HFFc6 (cell line): ENCODE data around the gene CDH7. TPM values are rescaled to one million over a fixed set of nuclear protein-coding genes. Genes with fewer than 3 reads are reported as not detected.

ENCODE experiments used
- DNase-seq: peaks from one replicate; pipeline ENCODE4 v3.0.0-alpha.2; 2018
- H3K27ac Mint-ChIP-seq: 2 replicates; pipeline ENCODE4 v1.8.0; 2020; ENCODE audit warnings: mild to moderate bottlenecking, mixed read lengths
- H3K27me3 Mint-ChIP-seq: 2 replicates; pipeline ENCODE4 v1.8.0; 2021; ENCODE audit warnings: mild to moderate bottlenecking, moderate library complexity, mixed read lengths; ENCODE audit not compliant: insufficient read depth
- H3K36me3 Mint-ChIP-seq: 2 replicates; pipeline ENCODE4 v1.8.0; 2021; ENCODE audit warnings: low read depth, mixed read lengths
- H3K4me1 Mint-ChIP-seq: 2 replicates; pipeline ENCODE4 v1.8.0; 2020; ENCODE audit warnings: low read depth, mixed read lengths
- H3K4me3 Mint-ChIP-seq: 2 replicates; pipeline ENCODE4 v1.8.0; 2020; ENCODE audit warnings: mild to moderate bottlenecking, moderate library complexity, mixed read lengths
- H3K9me3 Mint-ChIP-seq: 2 replicates; pipeline ENCODE4 v1.8.0; 2020; ENCODE audit warnings: mild to moderate bottlenecking, mixed read lengths
- total RNA-seq, 6 experiments: library from RNA; stranded (reverse); fragmentation: NEBNext Ultra II Directional; extraction: Animal tissue kit (Norgen Biotek cat#: 25700); gene quantifications; 2 replicates in 1 of 6; 3 replicates in 5 of 6; pipeline ENCODE4 v1.2.3, GENCODE V29; 2021
- TF ChIP-seq, protein P1 (sequence below): fragments of 200-600 bp; sonication (generic); IDR thresholded peaks from 2 replicates; pipeline ENCODE4 v1.5.0; 2021; ENCODE audit warnings: antibody characterized with exemption, mild to moderate bottlenecking

Gene CDH7
- total RNA-seq, 6 experiments from 2014 or later, result not detected

DNA sequence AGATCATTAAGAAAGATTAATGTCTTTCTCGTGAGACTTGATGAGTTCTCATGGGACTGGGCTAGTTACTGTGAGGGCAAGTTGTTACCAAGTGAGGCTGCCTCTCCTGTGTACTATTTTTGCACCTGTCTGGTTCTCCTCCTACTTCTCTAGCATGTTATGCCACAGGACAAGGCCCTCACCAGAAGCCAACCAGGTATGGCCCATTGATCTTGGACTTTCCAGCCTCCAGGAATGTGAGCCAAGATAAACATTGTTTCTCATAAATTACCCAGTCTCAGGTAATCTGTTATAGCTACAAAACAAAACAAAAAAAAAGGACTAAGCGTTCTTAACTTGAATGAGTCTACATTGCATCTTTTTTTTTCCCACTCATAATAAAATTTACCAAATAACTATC lies 184.1 kb downstream of the CDH7 start:
- H3K27ac Mint-ChIP-seq, result no peak overlapping the region
- H3K27me3 Mint-ChIP-seq, result no peaks in the 10 kb centered on the region
- no peak overlapping the region for H3K4me3 Mint-ChIP-seq
- TF ChIP-seq, protein P1, sequence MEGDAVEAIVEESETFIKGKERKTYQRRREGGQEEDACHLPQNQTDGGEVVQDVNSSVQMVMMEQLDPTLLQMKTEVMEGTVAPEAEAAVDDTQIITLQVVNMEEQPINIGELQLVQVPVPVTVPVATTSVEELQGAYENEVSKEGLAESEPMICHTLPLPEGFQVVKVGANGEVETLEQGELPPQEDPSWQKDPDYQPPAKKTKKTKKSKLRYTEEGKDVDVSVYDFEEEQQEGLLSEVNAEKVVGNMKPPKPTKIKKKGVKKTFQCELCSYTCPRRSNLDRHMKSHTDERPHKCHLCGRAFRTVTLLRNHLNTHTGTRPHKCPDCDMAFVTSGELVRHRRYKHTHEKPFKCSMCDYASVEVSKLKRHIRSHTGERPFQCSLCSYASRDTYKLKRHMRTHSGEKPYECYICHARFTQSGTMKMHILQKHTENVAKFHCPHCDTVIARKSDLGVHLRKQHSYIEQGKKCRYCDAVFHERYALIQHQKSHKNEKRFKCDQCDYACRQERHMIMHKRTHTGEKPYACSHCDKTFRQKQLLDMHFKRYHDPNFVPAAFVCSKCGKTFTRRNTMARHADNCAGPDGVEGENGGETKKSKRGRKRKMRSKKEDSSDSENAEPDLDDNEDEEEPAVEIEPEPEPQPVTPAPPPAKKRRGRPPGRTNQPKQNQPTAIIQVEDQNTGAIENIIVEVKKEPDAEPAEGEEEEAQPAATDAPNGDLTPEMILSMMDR, result no peak
- DNase-seq, result no peak
- H3K4me1 Mint-ChIP-seq, result no peaks in the 10 kb centered on the region
- H3K36me3 Mint-ChIP-seq, result no peaks in the 10 kb centered on the region
- H3K9me3 Mint-ChIP-seq, result peaks cover 32% of the 10 kb centered on the region

DNA sequence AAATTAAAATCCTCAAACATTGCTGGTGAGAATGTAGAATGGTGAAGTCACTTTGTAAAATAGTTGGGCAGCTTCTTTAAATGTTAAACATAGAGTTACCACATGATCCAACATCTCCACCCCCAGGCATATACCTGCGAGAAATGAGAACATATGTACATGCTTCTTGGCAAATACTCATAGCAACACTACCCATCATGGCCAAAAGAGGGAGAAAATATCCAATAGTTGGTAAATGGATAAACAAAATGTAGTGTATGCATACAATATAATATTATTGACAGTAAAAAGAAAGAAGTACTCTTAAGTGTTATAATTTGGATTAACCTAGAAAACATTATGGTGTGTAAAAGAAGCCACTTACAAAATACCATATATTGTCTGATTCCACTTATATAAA lies 185.9 kb downstream of the CDH7 start:
- no peaks in the 10 kb centered on the region for H3K27me3 Mint-ChIP-seq
- TF ChIP-seq, protein P1, result no peak
- H3K36me3 Mint-ChIP-seq, result no peaks in the 10 kb centered on the region
- H3K9me3 Mint-ChIP-seq, result peaks cover 21% of the 10 kb centered on the region
- H3K27ac Mint-ChIP-seq, result no peak overlapping the region
- DNase-seq, result no peak
- no peak overlapping the region for H3K4me3 Mint-ChIP-seq
- no peaks in the 10 kb centered on the region for H3K4me1 Mint-ChIP-seq

DNA sequence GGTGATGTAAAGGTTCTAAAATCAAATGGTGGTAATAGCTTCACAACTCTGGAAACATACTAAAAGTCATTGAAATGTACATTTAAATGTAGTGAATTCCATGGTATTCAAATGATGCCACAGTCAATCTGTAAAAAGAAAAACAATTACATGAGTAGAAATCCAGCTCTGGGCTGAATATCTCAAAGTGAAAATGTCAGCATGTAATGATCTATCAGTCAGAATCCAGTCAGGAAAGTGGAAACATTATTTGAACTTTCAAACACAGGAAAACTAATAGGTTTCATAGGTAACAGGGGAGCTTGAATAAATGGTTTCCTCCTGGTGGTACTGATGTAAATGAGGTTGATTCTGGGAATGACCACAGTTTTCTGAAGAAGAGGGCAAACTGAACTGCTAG lies 186.4 kb downstream of the CDH7 start:
- no peaks in the 10 kb centered on the region for H3K27me3 Mint-ChIP-seq
- H3K36me3 Mint-ChIP-seq, result no peaks in the 10 kb centered on the region
- H3K27ac Mint-ChIP-seq, result no peak overlapping the region
- H3K4me3 Mint-ChIP-seq, result no peak overlapping the region
- H3K9me3 Mint-ChIP-seq, result peaks cover 23% of the 10 kb centered on the region
- TF ChIP-seq, protein P1, result no peak
- H3K4me1 Mint-ChIP-seq, result no peaks in the 10 kb centered on the region
- no peak for DNase-seq

DNA sequence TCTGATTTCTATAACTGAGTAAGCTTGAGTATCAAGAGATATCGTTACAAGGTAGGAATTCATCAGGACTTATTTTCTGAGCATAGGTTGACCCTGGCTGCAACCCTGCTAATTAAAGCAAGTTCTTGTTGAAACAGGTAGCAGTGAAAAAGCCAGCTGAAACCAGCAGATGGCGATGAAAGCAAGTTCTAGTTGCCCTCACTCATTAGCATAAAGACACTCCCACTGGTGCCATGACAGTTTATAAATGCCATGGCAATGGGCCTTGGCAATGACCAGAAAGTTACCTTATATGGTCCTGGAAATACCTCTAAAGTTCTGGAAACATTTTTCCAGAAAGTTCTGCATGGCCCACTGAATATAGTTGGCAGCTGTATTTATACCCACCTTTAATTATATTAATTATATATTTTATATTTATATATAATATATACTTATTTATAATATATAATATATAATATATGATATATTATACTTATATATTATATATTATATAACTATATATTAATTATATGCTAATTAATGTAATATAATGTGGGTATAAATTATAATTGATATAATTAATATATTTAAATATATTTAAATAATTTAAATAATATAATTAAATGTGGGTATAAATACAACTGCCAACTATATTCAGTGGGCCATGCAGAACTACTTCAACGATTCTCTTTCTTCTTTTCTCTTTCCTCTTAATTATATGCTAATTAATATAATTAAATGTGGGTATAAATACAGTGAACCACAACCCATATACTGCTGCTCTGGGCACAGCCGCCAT lies 188.0 kb downstream of the CDH7 start:
- Mint-ChIP-seq H3K4me1 (no peaks in the 10 kb centered on the region), H3K9me3 (peaks cover 23% of the 10 kb centered on the region), H3K4me3 (no peak overlapping the region), H3K36me3 (no peaks in the 10 kb centered on the region), H3K27ac (no peak overlapping the region), H3K27me3 (no peaks in the 10 kb centered on the region)
- DNase-seq, result no peak
- TF ChIP-seq, protein P1, result peak; percentile 13; the same call in 1 of the 2 replicates
